ENCODE measurements around the gene WDR44. TPM values are rescaled to one million over a fixed set of nuclear protein-coding genes. Genes with fewer than 3 reads are reported as not detected.
A peak's percentile ranks its signal among the peaks of the same experiment; 100 is the strongest.

WDR44 gene
- total RNA-seq, 1 experiment from 2014 or later = 12.4 TPM

GRCh38 chrX:118347131-118347530 lies 1.2 kb downstream of the WDR44 start:
- peak overlapping the region; percentile 79 for H3K4me3 ChIP-seq (ENCODE audit: low read depth, low read length, poor library complexity, severe bottlenecking)
- H3K4me1 ChIP-seq (ENCODE audit: insufficient read depth, low read length, poor library complexity, severe bottlenecking) = no peaks in the 10 kb centered on the region
- peak overlapping the region; percentile 84 for H3K27ac ChIP-seq (ENCODE audit: low read depth, low read length, poor library complexity, severe bottlenecking)
- POLR2A ChIA-PET (ENCODE audit: low non-redundant PET) = no interaction called here
- TF ChIP-seq, protein P1, sequence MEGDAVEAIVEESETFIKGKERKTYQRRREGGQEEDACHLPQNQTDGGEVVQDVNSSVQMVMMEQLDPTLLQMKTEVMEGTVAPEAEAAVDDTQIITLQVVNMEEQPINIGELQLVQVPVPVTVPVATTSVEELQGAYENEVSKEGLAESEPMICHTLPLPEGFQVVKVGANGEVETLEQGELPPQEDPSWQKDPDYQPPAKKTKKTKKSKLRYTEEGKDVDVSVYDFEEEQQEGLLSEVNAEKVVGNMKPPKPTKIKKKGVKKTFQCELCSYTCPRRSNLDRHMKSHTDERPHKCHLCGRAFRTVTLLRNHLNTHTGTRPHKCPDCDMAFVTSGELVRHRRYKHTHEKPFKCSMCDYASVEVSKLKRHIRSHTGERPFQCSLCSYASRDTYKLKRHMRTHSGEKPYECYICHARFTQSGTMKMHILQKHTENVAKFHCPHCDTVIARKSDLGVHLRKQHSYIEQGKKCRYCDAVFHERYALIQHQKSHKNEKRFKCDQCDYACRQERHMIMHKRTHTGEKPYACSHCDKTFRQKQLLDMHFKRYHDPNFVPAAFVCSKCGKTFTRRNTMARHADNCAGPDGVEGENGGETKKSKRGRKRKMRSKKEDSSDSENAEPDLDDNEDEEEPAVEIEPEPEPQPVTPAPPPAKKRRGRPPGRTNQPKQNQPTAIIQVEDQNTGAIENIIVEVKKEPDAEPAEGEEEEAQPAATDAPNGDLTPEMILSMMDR (conservative IDR thresholded peaks at IDR 0.05; ENCODE audit: low read depth, low read length) = no peak
- no peak for TF ChIP-seq EZH2 (IDR thresholded peaks at IDR 0.05; ENCODE audit: borderline replicate concordance, low read depth, low read length, poor library complexity, severe bottlenecking)
- intact Hi-C loops (cut with micrococcal nuclease; ENCODE audit: unreplicated experiment) = no loop called here
- no peaks in the 10 kb centered on the region for H3K36me3 ChIP-seq (ENCODE audit: insufficient read depth, low read length, poor library complexity, severe bottlenecking)
- BruUV-seq (replicated peaks) = TSS peak; percentile 46
- DNase-seq (ENCODE audit: low spot score) = no peak
- CTCF ChIA-PET = no interaction called here
- no peaks in the 10 kb centered on the region for H3K27me3 ChIP-seq (replicated peaks; ENCODE audit: insufficient read depth, low read depth, low read length, poor library complexity)
- no peaks in the 10 kb centered on the region for H3K9me3 ChIP-seq (ENCODE audit: low read depth, low read length, poor library complexity, severe bottlenecking)

- Histone ChIP-seq H3K9me3 (ENCODE audit: low read depth, low read length, poor library complexity, severe bottlenecking) (no peaks in the 10 kb centered on the region), H3K4me1 (ENCODE audit: insufficient read depth, low read length, poor library complexity, severe bottlenecking) (no peaks in the 10 kb centered on the region), H3K27me3 (replicated peaks; ENCODE audit: insufficient read depth, low read depth, low read length, poor library complexity) (no peaks in the 10 kb centered on the region), H3K36me3 (ENCODE audit: insufficient read depth, low read length, poor library complexity, severe bottlenecking) (no peaks in the 10 kb centered on the region), H3K27ac (ENCODE audit: low read depth, low read length, poor library complexity, severe bottlenecking) (no peak overlapping the region), H3K4me3 (ENCODE audit: low read depth, low read length, poor library complexity, severe bottlenecking) (peak overlapping the region; percentile 79)
- no peak for TF ChIP-seq EZH2 (IDR thresholded peaks at IDR 0.05; ENCODE audit: borderline replicate concordance, low read depth, low read length, poor library complexity, severe bottlenecking)
- TF ChIP-seq, protein P1 (conservative IDR thresholded peaks at IDR 0.05; ENCODE audit: low read depth, low read length) = no peak
- BruUV-seq (replicated peaks) = no TSS peak
- POLR2A ChIA-PET (ENCODE audit: low non-redundant PET) = no interaction called here
- intact Hi-C loops (cut with micrococcal nuclease; ENCODE audit: unreplicated experiment) = no loop called here
- CTCF ChIA-PET = no interaction called here
- no peak for DNase-seq (ENCODE audit: low spot score)
Measured at GRCh38 chrX:118347736-118348135, 1.8 kb downstream of the WDR44 start.

DNA sequence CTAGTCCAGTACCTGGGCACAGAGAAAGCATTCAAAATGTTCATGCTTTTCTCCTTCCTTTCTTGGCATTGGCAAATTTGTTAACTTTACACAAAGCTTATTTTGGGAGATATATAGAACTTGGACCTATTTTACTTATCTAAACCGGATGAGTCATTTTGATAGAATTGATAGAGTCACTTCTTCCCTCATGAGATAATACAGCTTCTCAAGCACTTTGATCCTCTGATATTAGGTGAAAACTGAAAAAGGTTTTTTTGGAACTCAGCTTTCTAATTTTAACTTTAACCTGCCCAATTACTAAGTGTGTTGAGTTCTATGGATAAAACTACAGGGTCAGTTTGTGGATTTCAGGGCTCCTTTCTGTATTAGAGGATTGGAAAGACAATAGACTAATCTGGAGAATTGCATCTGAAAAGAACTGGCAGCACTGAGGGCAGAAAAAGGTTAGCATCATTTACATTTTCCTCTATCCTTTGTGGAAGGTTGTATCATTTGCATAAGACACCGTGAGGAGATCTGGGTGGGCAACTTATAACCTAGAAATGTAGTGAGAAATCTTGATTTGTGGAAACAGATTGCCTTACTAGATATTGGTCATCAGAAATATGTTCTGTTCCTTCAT lies 2.4 kb downstream of the WDR44 start:
- TF ChIP-seq, protein P1 (conservative IDR thresholded peaks at IDR 0.05; ENCODE audit: low read depth, low read length) = no peak
- no peak for TF ChIP-seq EZH2 (IDR thresholded peaks at IDR 0.05; ENCODE audit: borderline replicate concordance, low read depth, low read length, poor library complexity, severe bottlenecking)
- BruUV-seq (replicated peaks) = no TSS peak
- ChIA-PET CTCF (no interaction called here), POLR2A (ENCODE audit: low non-redundant PET) (interaction anchor here (0.6 kb wide), 1 partner anchor 208 kb away, joined by 3 read pairs; no protein-coding TSS in a partner anchor)
- Histone ChIP-seq H3K27me3 (replicated peaks; ENCODE audit: insufficient read depth, low read depth, low read length, poor library complexity) (no peaks in the 10 kb centered on the region), H3K9me3 (ENCODE audit: low read depth, low read length, poor library complexity, severe bottlenecking) (no peaks in the 10 kb centered on the region), H3K4me3 (ENCODE audit: low read depth, low read length, poor library complexity, severe bottlenecking) (peak overlapping the region; percentile 79), H3K36me3 (ENCODE audit: insufficient read depth, low read length, poor library complexity, severe bottlenecking) (no peaks in the 10 kb centered on the region), H3K27ac (ENCODE audit: low read depth, low read length, poor library complexity, severe bottlenecking) (no peak overlapping the region), H3K4me1 (ENCODE audit: insufficient read depth, low read length, poor library complexity, severe bottlenecking) (no peaks in the 10 kb centered on the region)
- intact Hi-C loops (cut with micrococcal nuclease; ENCODE audit: unreplicated experiment) = no loop called here
- no peak for DNase-seq (ENCODE audit: low spot score)
